Endothelial cell of umbilical vein (primary cell): Measurements from ENCODE around the gene NDUFA6. TPM values are rescaled to one million over a fixed set of nuclear protein-coding genes. Genes with fewer than 3 reads are reported as not detected.

Source experiments
- BruUV-seq: library from RNA; stranded (reverse); fragments of 400-500 nt; replicated peaks from 2 replicates; lab custom pipeline; 2021; lab: Mats Ljungman, UMichigan
- CTCF ChIA-PET: fragments of 300-600, 350-600 bp; sonication (Branson Sonifier 250); formaldehyde crosslinking; loops from one replicate; lab custom pipeline; 2021; ENCODE audit warnings: antibody characterized with exemption, inconsistent platforms; lab: Charles Lee
- POLR2A ChIA-PET: fragments of 300-600, 350-600 bp; sonication (Branson Sonifier 250); formaldehyde crosslinking; loops from one replicate; lab custom pipeline; 2021; ENCODE audit warnings: antibody characterized with exemption, inconsistent platforms; lab: Charles Lee
- DNase-seq: peaks from one replicate; pipeline ENCODE4 v3.0.0-alpha.2; 2011; ENCODE audit warnings: low read depth, low spot score
- FAIRE-seq: peaks from 2 replicates; lab custom pipeline; 2011; peaks lifted over from hg19 to GRCh38; lab: Jason Lieb, UNC
- H2AFZ ChIP-seq: 2 replicates; pipeline ENCODE4 v1.6.0; 2012; ENCODE audit warnings: low read depth, low read length, control low read depth, inconsistent platforms
- H3K27ac ChIP-seq: 2 replicates; pipeline ENCODE4 v1.5.1; 2011; ENCODE audit warnings: low read depth, mild to moderate bottlenecking, control low read depth, low read length, moderate library complexity; ENCODE audit not compliant: insufficient read depth
- H3K27me3 ChIP-seq, 2 experiments: 2 replicates each; pipeline versions ENCODE4 v1.6.0 to v1.6.1; 2011; ENCODE audit warnings: low read length in 2 of 2, mixed read lengths in 1 of 2; ENCODE audit not compliant: control insufficient read depth in 2 of 2, insufficient read depth in 2 of 2
- H3K36me3 ChIP-seq, 2 experiments: 2 replicates in 1 of 2; 3 replicates in 1 of 2; pipeline ENCODE4 v1.5.1; 2011; ENCODE audit warnings: low read length in 2 of 2, mild to moderate bottlenecking in 1 of 2, moderate library complexity in 1 of 2; ENCODE audit not compliant: control insufficient read depth in 2 of 2, insufficient read depth in 2 of 2; ENCODE audit errors: extremely low read depth in 1 of 2
- H3K4me1 ChIP-seq: 3 replicates; pipeline ENCODE4 v1.5.1; 2011; ENCODE audit warnings: mild to moderate bottlenecking, low read length; ENCODE audit not compliant: control insufficient read depth, insufficient read depth; ENCODE audit errors: extremely low read depth
- H3K4me2 ChIP-seq: 2 replicates; pipeline ENCODE4 v1.6.1; 2011; ENCODE audit warnings: low read length, control low read depth, mixed read lengths; ENCODE audit not compliant: insufficient read depth
- H3K4me3 ChIP-seq, 3 experiments: fragments of 200-600 bp in 1 of 3; sonication (generic), shearing (Covaris generic) in 1 of 3; replicated peaks in 1 of 3; 2 replicates each; pipeline ENCODE4 v1.5.1; 2011 to 2016; ENCODE audit warnings: control low read depth in 3 of 3, low read length in 3 of 3, mild to moderate bottlenecking in 2 of 3, inconsistent platforms in 1 of 3, low read depth in 1 of 3, moderate library complexity in 1 of 3; ENCODE audit not compliant: insufficient read depth in 1 of 3
- H3K79me2 ChIP-seq: 2 replicates; pipeline ENCODE4 v1.6.0; 2012; ENCODE audit warnings: low read length, inconsistent platforms; ENCODE audit not compliant: control insufficient read depth, insufficient read depth
- H3K9ac ChIP-seq: replicated peaks from 2 replicates; pipeline ENCODE3; 2011; ENCODE audit warnings: low read length, control low read depth; ENCODE audit not compliant: insufficient read depth; ENCODE audit errors: extremely low read depth
- H3K9me1 ChIP-seq: replicated peaks from 3 replicates; pipeline ENCODE4 v1.6.0; 2011; ENCODE audit warnings: mild to moderate bottlenecking, low read length; ENCODE audit not compliant: control insufficient read depth, insufficient read depth; ENCODE audit errors: extremely low read depth
- H3K9me3 ChIP-seq: replicated peaks from 2 replicates; pipeline ENCODE4 v1.5.1; 2012; ENCODE audit warnings: low read length, inconsistent platforms; ENCODE audit not compliant: control insufficient read depth, insufficient read depth
- H4K20me1 ChIP-seq: replicated peaks from 2 replicates; pipeline ENCODE3; 2011; ENCODE audit warnings: mild to moderate bottlenecking, low read length; ENCODE audit not compliant: control insufficient read depth, insufficient read depth; ENCODE audit errors: extremely low read depth
- CTCF ChIP-seq, 2 donors: IDR thresholded peaks; 1 replicate in 1 of 2; 2 replicates in 1 of 2; pipeline ENCODE4 v1.5.1; 2011; ENCODE audit warnings: low read length in 2 of 2, mild to moderate bottlenecking in 2 of 2, moderate library complexity in 2 of 2, control low read depth in 1 of 2, inconsistent platforms in 1 of 2, low read depth in 1 of 2; ENCODE audit not compliant: insufficient read depth in 1 of 2; ENCODE audit errors: extremely low read depth in 1 of 2
- EZH2 ChIP-seq: IDR thresholded peaks from 2 replicates; pipeline ENCODE4 v1.6.1; 2012; ENCODE audit warnings: borderline replicate concordance, low read depth, mild to moderate bottlenecking, moderate library complexity, low read length, inconsistent platforms; ENCODE audit not compliant: severe bottlenecking
- FOS ChIP-seq: IDR thresholded peaks from 2 replicates; pipeline ENCODE4 v1.6.1; 2011; ENCODE audit warnings: mild to moderate bottlenecking, low read length, moderate library complexity, borderline replicate concordance; ENCODE audit not compliant: insufficient read depth
- GATA2 ChIP-seq: IDR thresholded peaks from 2 replicates; pipeline ENCODE4 v1.7.0; 2011; ENCODE audit warnings: low read depth, mild to moderate bottlenecking, moderate library complexity, mixed read lengths, low read length; ENCODE audit not compliant: insufficient read length, insufficient read depth
- JUN ChIP-seq: IDR thresholded peaks from 2 replicates; pipeline ENCODE4 v1.6.1; 2011; ENCODE audit warnings: borderline replicate concordance, low read depth; ENCODE audit not compliant: insufficient read length, insufficient read depth
- MAX ChIP-seq: IDR thresholded peaks from 2 replicates; pipeline ENCODE4 v1.6.1; 2011; ENCODE audit not compliant: insufficient read depth, insufficient read length
- MYC ChIP-seq: IDR thresholded peaks from one replicate; pipeline ENCODE4 v1.6.1; 2011; ENCODE audit warnings: mild to moderate bottlenecking, low read depth, low read length
- POLR2A ChIP-seq: IDR thresholded peaks from 2 replicates; pipeline ENCODE4 v1.6.1; 2012; ENCODE audit warnings: low read depth, mild to moderate bottlenecking, control low read depth, low read length
- POLR2AphosphoS5 ChIP-seq: IDR thresholded peaks from 2 replicates; pipeline ENCODE4 v1.6.1; 2012; ENCODE audit warnings: low read depth, mild to moderate bottlenecking, control low read depth, low read length, moderate library complexity; ENCODE audit not compliant: insufficient read depth
- dilution Hi-C: fragments of 300-500 bp; cut with MboI; formaldehyde crosslinking; loops from one replicate; pipeline ENCODE4 v1.15.0; 2019; ENCODE audit warnings: low sequenced_read_pairs; ENCODE audit not compliant: extremely low pct_ligation_motif_present
- intact Hi-C: fragments of 100-400 bp; cut with micrococcal nuclease; formaldehyde crosslinking; loops from one replicate; pipeline ENCODE4 v1.10.0; 2022
- polyA plus RNA-seq, 4 experiments: library from polyadenylated mRNA; depleted of rRNA in 3 of 4; stranded (reverse) in 3 of 4; unstranded in 1 of 4; fragments of >200 nt; gene quantifications; 2 replicates each; pipeline versions ENCODE4 v1.2.1 to v1.2.3, GENCODE V29; 2011 to 2012; ENCODE audit warnings: missing spikeins in 1 of 4
- total RNA-seq: library from RNA; stranded (reverse); gene quantifications from 2 replicates; pipeline ENCODE4 v1.2.3, GENCODE V29; 2021

NDUFA6 gene
- total and polyA plus RNA-seq, 2 donors (not counting 3 experiments of a cell fraction or from before 2014, with no cell fraction given), result 66.1 to 95.7 TPM

- no peaks in the 10 kb centered on the region for H4K20me1 ChIP-seq
- H3K9me3 ChIP-seq, result no peaks in the 10 kb centered on the region
- peaks cover 20% of the 10 kb centered on the region for H3K79me2 ChIP-seq
- peaks cover 14 to 18% of the 10 kb centered on the region in 2 experiments for H3K36me3 ChIP-seq
- H3K4me3 ChIP-seq, result no peak overlapping the region
- TF ChIP-seq CTCF (IDR thresholded peaks at IDR 0.05; ENCODE audit: extremely low read depth in 1 of 2, insufficient read depth in 1 of 2, low read depth in 1 of 2, low read length in 2 of 2), result no peak
- no peak for TF ChIP-seq MYC
- TF ChIP-seq MAX, result no peak
- no peak for TF ChIP-seq FOS
- no peak for TF ChIP-seq EZH2
- TF ChIP-seq GATA2, result no peak
- TF ChIP-seq POLR2AphosphoS5, result no peak
- TF ChIP-seq POLR2A, result no peak
- TF ChIP-seq JUN, result no peak
- DNase-seq (peak; percentile 62), FAIRE-seq (no peak)
- H3K27me3 ChIP-seq, result no peaks in the 10 kb centered on the region
- CTCF ChIA-PET, result no interaction called here
- H3K9me1 ChIP-seq, result no peaks in the 10 kb centered on the region
- no peak overlapping the region for H3K9ac ChIP-seq
- peaks cover 2% of the 10 kb centered on the region for H3K4me1 ChIP-seq
- no peak overlapping the region for H2AFZ ChIP-seq
- POLR2A ChIA-PET, result no interaction called here
- dilution Hi-C loops (no loop called here), intact Hi-C loops (no loop called here)
- no TSS peak for BruUV-seq
- H3K27ac ChIP-seq, result no peak overlapping the region
- H3K4me2 ChIP-seq, result no peak overlapping the region
Observed at GRCh38 chr22:42086051-42086450, 4.5 kb downstream of the NDUFA6 start.
